GM10847 (cell line): ENCODE measurements around the gene NUDT1.

Experiments used
- POLR2A ChIP-seq: IDR thresholded peaks from 2 replicates; pipeline ENCODE4 v1.6.1; 2011; ENCODE audit not compliant: insufficient read length; ENCODE audit errors: extremely low read depth

NUDT1 gene

DNA sequence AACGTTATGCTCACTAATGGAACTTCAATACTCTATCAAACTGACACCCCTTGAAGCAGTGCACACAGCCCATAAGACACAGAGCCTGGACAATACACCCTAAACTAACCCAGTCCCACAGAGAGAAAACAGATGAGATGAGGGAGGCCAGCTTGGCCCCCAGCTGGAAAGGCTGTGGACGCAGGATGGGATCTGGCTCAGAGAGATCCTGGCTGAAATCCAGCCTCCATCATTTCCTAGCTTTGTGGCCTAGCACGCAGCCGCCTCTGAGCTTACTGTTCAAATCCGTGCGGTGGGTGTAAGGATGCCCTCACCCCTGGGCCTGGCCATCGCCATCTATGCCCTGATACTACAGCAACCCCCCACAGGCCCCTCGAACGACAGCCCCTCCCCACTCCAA, 39.5 kb downstream of the NUDT1 start:
- TF ChIP-seq POLR2A = no peak

DNA sequence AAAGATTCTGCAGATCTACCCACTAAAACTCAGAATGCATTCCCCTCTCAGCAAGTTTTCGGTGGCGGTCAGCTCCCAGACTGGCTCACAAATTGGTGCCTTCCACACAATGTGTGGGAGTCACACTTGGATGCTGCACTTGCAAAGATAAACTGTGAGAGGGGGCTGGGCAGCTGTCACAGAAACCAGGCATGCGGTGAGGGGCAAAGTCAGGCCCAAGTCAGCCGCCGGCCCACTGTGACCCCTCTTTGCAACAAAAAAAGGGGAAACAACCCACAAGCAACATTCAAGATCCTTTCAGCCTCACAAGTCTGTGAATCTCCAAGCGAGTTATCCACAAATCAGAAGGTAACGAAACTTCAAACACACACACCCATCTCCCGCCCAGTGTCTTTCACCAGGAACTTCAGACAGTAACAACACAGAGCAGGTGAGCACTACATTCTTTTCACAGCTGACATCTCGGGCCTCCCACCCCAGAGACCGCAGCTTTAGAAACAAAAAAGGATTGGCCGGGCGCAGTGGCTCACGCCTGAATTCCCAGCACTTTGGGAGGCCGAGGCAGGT, 40.2 kb downstream of the NUDT1 start:
- no peak for TF ChIP-seq POLR2A

DNA sequence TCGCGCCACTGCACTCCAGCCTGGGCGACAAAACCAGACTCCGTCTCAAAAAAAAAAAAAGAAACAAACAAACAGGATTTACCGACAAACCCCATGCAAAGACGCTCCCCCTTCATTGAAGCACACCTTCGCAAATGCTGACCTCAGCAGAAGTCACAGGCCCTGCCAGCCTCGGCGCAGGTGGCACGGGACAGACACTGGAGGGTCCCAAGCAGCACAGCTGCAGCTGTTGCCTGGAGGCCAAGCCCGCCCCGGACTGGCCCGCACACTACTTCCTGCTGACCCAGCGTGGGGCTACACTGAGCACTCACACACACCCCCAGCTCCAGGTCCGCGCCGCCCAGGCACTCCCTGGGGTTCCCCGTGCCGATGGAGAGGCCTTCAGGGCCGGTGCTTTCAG, 41.0 kb downstream of the NUDT1 start:
- TF ChIP-seq POLR2A = no peak

DNA sequence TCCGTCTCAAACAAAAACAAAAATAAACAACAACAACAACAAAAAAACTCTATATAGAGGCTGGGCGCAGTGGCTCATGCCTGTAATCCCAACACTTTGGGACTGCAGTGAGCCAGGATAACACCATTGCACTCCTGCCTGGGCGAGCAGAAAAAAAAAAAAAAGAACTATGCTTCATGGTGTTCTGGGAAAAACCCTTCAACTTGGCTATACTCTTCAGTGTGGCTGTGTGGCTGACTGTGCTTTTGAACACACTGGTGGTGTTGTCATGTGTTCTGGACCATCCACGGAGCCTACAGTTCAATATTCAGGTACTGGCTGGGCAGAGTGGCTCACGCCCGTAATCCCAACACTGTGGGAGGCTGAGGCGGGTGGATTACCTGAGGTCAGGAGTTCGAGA, 45.7 kb downstream of the NUDT1 start:
- TF ChIP-seq POLR2A = no peak

DNA sequence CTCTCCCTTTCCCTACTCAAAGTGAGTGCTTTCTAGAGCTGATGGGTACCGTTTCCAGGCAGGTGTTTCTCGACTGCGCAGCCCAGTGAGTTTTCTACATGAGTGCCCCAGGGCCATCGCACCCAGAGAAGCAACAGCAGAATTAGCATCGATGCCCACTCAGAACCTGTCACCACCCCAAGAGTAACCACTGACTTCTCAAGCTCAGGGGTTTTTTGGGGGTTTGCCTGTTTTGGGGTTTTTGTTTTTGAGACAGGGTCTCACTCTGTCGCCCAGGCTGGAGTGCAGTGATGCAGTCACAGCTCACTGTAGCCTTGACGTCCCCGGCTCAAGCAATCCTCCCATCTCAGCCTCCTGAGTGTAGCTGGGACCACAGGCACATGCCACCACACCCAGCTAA, 46.5 kb downstream of the NUDT1 start:
- no peak for TF ChIP-seq POLR2A

DNA sequence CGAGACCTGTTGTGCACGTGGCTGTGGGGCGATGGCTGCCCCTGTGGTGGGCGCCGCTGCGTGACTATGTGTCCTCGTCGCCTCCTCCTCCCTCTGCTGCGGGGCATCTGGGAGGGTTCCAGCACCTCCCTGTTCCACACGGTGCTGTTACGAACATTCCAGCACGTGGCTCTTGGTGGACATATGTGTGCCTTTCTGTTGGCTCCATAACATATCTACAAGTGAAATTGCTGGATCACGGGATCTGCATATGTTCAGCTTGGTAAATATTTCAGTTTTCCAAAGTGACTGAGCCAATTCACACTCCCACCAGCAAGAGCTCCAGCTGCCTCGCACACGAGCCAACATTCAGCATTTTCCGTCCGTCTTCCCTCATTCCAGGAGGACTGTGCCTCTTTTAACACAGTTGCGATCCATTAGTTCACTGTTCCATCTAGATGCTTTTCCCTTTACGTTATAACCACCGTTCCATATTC, 47.1 kb downstream of the NUDT1 start:
- TF ChIP-seq POLR2A = no peak

DNA sequence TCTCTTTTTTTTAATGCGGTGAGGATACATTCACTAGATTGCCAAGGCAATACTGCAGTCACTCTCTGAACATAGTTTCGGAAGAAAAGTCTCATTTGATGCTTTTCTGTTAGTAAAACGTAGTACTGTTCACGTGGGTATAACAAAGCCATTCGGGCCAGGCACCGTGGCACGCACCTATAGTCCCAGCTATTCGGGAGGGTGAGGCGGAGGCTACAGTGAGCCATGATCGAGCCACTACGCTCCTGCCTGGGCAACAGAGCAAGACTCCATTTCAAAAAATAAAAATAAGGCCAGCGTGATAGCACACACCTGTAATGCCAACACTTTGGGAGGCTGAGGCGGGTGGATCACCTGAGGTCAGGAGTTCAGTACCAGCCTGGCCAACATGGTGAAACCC, 47.6 kb downstream of the NUDT1 start:
- TF ChIP-seq POLR2A = no peak

DNA sequence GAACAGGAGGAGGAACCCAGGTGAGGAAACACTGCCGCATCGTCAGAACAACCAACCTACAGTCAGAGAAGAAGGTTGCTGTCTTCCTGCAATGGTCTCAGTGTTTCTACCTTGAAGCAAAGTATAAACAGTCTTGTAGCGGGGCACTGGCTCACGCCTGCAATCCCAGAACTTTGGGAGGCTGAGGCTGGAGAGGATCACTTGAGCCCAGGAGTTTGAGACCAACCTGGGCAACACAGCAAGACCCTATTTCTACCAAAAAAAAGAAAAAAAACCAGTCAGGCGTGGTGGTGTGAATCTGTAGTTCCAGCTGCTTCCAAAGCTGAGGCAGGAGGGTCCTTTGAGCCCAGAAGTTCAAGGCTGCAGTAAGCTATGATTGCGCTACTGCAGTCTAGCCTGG, 48.9 kb downstream of the NUDT1 start:
- no peak for TF ChIP-seq POLR2A

DNA sequence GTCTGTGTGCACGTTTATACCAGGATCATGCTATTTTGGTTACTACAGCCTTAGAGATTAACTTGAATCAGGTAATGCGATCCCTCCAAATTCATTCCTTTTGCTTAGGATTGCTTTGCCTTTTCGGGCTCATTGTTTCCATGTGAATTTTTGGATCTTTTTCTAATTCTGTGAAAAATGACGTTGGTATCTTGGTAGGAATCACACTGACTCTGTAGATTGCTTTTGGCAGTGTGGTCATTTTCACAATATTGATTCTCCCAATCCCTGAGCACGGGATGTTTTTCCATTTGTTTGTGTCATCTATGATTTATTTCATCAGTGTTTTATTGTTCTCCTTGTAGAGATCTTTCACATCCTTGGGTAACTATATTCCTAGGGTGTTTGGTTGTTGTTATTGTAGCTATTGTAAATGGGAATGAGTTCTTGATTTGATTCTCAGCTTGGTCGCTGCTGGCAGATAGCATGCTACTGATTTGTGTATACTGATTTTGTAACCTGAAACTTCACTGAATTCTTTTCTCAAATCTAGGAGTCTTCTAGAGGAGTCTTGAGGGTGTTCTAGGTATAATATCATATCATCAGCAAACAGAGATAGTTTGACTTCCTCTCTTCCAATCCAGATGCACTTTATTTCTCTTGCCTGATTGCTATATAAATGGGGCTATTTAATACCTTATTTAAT, 54.1 kb downstream of the NUDT1 start:
- TF ChIP-seq POLR2A = no peak

DNA sequence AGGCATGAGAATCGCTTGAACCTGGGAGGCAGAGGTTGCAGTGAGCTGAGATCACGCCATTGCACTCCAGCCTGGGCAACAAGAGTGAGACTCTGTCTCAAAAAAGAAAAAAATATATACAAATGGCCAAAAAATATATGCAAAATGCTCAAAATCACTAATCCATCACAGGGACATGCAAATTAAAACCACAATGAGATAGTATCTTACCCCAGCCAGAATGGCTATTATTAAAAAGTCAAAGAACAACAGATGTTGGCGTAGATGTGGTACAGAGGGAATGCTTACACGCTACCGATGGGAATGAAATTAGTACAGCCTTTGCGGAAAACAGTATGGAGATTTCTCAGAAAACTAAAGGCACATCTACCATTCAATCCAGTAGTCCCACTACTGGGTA, 54.8 kb downstream of the NUDT1 start:
- no peak for TF ChIP-seq POLR2A

DNA sequence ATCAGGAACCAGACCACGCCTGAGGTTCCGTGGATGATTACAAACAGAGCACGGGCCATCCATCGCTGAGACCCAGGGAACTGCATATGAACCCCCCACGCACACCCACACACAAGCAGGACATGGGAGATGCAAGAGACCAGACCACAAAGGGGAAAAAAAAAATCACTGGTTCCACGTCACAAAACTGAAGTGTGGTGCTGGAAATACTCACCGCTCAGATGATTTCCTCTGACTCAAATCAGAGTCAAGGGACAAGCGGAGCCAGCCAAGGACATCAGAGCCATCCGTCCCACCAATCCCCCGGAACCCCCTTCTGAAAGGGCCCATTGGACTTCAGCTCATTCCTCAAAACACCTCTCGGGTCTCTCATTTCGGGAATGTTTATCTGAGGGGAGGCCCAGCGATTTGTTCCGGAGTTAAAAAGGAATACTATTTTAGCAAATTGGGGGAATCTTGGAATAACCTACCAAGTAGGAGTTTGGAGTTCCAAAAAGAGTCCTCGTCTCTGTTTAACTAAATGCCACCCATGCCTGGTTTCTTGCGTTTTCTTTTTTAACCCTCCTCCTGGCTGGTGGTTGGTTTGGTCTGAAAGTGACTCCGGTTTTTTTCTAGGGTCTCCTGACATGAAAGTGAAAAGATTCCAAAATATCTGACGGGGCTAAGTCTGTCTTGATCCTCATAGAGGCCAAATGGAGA, 57.3 kb downstream of the NUDT1 start:
- no peak for TF ChIP-seq POLR2A

DNA sequence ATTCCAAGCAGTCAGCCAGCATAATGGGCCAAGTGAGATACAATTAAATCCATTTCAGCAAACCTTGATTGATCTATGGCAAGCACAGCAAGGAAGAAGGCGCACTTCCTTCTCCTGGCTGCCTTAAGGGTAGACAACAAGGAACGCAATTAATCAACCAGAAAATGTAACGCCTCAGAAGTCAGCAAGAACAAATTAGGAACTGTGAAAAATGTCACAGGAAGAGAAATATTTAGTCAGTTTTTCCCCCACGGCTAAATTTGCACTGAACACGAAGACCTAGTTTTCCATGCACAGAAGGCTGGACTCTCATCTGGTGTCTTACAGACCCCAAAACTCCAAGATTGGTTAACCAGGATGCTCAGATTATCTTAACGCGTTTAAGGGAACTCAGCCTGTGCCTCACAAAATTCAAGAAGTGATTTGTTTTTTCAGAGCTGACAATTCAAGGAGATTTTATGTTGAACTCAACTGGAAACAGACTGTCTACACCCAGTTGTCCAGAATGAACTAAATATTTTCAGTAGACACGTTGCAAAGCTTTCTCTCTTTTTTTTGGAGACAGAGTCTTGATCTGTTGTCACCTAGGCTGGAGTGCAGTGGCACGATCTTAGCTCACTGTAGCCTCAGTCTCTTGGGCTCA, 58.0 kb downstream of the NUDT1 start:
- no peak for TF ChIP-seq POLR2A
